IMR-90 (cell line): ENCODE results near the gene AP3B1.

Experiments
- CEBPB ChIP-seq: IDR thresholded peaks from 2 replicates; pipeline ENCODE4 v1.6.1; 2012; ENCODE audit warnings: low read depth, low read length, improper control_type of control experiment
- FOS ChIP-seq: fragments of 150-350 bp; IDR thresholded peaks from 2 replicates; pipeline ENCODE4 v1.6.1; 2016; ENCODE audit warnings: low read depth, low read length
- MXI1 ChIP-seq: IDR thresholded peaks from 2 replicates; pipeline ENCODE4 v1.6.1; 2012; ENCODE audit warnings: low read depth, mild to moderate bottlenecking, low read length, moderate library complexity, borderline replicate concordance
- POLR2A ChIP-seq: IDR thresholded peaks from 2 replicates; pipeline ENCODE4 v1.6.1; 2012; ENCODE audit warnings: mild to moderate bottlenecking, low read depth, low read length
- RAD21 ChIP-seq: IDR thresholded peaks from 2 replicates; pipeline ENCODE4 v1.6.1; 2012; ENCODE audit warnings: low read length, improper control_type of control experiment
- TF ChIP-seq, protein P1 (sequence below): conservative IDR thresholded peaks from 2 replicates; pipeline ENCODE4 v1.5.1; 2012; ENCODE audit warnings: mild to moderate bottlenecking, low read depth, low read length, improper control_type of control experiment

DNA sequence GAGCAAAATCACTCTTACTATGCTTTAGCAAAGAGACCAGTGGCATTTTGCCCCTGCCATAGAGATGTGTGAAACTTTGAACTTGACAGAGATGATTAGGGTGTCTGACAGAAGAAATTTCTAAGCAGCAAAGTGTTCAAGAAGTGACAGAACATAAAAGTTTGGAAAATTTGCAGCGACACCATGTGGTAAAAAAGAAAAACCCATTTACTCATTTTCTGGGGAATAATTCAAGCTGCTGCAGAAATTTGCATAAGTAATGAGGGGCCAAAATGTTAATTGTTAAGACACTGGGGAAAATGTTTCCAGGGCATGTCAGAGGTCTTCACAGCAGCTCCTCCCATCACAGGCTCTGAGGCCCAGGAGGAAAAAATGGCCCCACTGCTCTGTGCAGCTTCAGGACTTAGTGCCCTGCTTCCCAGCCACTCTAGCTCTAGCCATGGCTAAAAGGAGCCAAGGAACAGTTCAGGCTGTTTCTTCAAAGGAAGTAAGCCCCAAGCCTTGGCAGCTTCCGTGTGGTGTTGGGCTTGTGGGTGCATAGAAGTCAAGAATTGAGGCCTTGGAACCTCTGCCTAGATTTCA lies 6.1 kb upstream of the AP3B1 start:
- no peak for TF ChIP-seq POLR2A
- TF ChIP-seq RAD21: peak; percentile 22; the same call in 1 of the 2 replicates
- TF ChIP-seq, protein P1, sequence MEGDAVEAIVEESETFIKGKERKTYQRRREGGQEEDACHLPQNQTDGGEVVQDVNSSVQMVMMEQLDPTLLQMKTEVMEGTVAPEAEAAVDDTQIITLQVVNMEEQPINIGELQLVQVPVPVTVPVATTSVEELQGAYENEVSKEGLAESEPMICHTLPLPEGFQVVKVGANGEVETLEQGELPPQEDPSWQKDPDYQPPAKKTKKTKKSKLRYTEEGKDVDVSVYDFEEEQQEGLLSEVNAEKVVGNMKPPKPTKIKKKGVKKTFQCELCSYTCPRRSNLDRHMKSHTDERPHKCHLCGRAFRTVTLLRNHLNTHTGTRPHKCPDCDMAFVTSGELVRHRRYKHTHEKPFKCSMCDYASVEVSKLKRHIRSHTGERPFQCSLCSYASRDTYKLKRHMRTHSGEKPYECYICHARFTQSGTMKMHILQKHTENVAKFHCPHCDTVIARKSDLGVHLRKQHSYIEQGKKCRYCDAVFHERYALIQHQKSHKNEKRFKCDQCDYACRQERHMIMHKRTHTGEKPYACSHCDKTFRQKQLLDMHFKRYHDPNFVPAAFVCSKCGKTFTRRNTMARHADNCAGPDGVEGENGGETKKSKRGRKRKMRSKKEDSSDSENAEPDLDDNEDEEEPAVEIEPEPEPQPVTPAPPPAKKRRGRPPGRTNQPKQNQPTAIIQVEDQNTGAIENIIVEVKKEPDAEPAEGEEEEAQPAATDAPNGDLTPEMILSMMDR: peak; percentile 45
- TF ChIP-seq MXI1: no peak
- TF ChIP-seq CEBPB: no peak
- TF ChIP-seq FOS: no peak
